Activated CD8-positive, alpha-beta memory T cell treated with anti-CD3 and anti-CD28 coated beads, Interleukin-2, amount 50 U/mL, for 24 hours (primary cell): ENCODE results near the gene HIGD2B.
"Not testable (repeated sequence)": the region's sequence is repeated elsewhere in the genome, so short reads cannot be mapped to it uniquely, and the experiment has no call there.

ENCODE experiments used
- DNase-seq: peaks from one replicate; pipeline ENCODE4 v3.0.0-alpha.2; 2020; ENCODE audit errors: extremely low read depth

HIGD2B gene

DNA sequence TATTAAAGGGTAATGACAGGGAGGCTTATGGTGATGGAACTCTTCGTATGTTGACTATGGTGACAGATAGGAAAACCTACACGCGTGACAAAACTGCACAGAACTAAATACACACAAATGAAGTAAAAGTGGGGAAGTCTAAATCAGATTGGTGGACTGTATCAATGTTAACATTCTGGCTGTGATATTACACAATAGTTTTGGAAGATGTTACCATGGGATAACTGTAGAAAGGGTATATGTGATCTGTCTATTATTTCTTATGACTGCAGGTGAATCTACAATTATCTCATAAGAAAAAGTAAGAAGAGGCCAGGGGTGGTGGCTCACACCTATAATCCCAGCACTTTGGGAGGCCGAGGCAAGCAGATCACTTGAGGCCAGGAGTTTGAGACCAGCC lies 9.1 kb downstream of the HIGD2B start:
- no peak for DNase-seq

DNA sequence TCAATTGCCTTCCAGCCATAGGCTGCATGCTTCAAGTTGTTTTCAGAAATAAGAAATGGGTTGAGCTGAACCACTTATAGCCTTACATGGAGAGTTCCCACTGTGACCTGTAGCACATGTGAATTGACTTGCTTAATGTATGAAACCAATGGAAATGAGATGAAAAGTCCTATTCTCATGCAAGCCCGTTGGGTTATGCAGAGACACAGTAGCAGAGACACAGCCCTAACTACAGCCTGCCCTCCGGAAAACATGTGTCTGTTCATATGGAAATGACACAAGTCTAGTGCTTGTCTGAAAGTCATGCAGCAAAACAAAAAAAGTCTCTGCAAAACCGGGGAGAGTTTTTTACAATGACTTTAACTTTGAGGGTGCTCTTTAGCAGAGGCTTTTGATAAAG lies 14.5 kb downstream of the HIGD2B start:
- DNase-seq, result no peak

DNA sequence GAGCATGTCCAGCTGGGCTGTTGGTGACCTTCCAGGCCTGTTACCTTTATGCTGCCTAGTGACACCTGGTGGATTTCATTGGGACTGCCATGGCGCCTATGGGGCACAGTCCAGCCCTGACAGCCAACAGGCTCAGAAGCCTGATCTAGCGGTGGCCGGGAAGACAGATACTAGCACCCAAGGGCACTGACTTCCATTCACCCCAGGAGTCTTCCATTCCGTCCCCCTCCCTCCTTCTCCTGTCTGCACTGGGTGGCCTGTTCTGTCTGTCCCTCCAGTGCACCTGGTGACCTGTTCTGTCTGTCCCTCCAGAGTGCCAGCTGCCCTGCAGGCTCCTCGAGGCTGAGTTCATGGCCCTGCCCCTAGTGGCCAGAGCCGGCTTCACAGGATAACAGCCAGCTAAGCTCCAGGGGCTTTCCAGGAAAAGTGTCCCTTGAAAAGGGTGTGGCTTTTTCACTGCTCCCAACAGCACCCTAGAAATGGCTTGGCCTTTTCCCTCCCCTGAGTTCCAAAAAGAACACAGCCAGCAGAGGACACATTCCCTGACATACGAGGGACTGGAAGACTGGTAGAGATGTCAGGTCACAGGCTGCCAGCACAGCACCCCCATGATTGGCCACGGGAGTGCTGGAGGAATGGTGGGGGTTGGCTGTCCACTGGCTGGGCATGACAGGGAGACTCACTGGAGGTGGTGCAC lies 15.2 kb downstream of the HIGD2B start:
- peak; percentile 24 for DNase-seq

DNA sequence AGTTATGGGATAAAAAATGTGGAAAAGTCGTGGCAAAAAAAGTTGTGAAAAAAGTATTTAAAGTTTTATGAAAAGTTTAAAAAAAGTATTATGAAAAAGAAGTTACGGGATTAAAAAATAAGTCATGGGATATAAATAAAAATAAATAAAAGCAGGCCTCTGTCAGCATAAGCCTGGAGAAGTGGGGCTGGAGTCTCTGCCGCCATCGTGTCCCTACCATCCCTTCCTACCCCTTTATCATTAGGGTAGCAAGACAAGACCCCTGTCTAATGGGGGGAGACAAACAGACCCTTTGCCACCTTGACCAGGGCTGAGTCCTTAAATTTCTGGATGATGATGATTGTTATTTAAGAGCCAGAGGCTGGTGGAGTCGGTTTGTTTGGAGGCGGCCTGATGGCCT lies 16.2 kb downstream of the HIGD2B start:
- not testable (repeated sequence) for DNase-seq

DNA sequence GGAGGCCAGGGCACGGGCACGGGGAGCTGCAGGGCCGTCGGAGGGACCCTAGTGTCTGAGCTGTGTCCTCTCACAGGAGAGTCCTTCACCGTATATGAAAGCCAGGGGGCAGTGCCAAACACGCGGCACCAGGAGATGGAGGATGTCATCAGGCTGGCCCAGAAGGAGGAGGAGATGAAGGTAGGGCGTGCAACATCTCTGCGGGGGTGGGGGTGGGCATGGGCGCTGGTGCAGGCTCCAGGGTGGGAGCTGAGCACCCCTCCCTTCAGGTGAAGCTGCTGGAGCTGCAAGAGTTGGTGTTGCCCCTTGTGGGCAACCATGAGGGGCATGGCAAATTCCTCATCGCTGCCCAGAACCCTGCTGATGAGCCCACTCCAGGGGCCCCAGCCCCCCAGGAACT lies 20.3 kb downstream of the HIGD2B start:
- not testable (repeated sequence) for DNase-seq

DNA sequence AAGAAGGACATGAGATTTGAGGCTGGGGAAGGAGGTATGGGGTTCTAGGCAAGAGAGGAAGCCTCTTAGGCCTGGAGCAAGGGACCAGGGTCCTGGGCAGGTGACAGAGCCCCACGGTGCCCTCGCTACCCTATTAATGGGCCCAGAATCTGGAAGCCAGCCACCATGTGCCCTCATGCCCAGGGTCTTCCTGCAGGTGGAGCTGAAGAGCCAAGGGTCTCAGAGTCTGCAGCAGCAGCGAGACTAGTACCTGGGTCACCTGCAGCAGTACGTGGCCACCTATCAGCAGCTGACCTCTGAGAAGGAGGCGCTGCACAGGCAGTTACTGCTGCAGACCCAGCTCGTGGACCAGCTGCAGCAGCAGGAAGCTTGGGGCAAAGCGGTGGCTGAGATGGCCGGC lies 22.1 kb downstream of the HIGD2B start:
- not testable (repeated sequence) for DNase-seq

DNA sequence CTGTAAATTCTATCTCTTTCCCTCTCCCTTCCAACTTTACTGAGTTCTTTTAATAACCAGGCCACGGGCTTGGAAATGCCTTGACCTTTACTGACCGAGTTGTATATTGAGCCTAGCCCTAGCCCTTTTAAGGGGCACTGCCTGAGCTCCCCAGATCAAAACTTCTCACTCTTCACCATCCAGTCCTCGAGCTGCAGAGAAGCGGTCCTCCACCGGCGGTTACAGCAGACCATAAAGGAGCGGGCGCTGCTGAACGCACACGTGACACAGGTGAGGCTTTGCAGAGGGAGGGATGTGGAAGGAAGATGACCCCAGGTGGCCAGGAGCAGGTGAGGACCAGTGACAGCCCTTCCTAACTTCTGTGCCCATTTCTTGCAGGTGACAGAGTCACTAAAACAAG lies 24.9 kb downstream of the HIGD2B start:
- DNase-seq, result not testable (repeated sequence)

DNA sequence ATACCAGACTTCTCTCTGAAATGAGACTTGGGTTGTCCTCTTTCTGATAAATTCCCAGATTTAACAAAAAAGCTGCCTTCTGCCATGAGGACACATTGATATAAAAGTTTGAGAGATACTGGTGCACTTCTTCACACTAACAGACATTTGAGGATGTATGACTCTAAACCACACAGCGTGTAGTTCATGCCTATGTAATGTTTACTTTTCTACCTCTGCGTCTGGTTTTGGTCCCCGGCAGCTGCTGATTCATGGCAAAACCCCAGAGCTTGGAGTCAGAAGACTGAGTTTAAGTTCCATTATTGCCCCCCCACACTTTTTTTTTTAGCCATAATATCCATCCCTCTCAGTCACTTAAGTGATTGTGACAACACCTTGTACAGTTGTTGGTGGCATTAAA lies 30.0 kb downstream of the HIGD2B start:
- DNase-seq, result not testable (repeated sequence)

DNA sequence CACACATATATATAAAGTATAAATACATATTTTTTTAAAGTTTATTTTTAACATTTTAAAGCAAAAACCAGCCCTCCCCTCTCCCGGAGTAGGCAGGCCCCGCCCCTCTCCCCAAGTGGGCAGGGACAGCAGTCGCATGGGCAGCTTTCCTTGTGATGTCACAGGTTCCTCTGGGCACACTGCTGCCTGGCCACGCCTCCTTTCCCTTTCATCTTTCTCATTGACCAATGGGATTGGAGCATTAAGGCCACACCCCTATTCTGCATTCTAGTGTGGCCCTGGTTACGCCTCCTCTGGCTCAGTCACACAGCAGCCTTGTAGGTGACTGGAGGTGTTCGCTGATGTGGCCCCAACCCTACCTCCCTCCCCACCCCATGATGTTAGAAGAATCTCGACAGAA lies 31.6 kb downstream of the HIGD2B start, which contains the start of gene GOLGA6B:
Gene GOLGA6B, plus strand, starts transcription at position 301 of the 400 bp plus-strand sequence. Its CDS starts 41 bp downstream, at position 342.
- not testable (repeated sequence) for DNase-seq

DNA sequence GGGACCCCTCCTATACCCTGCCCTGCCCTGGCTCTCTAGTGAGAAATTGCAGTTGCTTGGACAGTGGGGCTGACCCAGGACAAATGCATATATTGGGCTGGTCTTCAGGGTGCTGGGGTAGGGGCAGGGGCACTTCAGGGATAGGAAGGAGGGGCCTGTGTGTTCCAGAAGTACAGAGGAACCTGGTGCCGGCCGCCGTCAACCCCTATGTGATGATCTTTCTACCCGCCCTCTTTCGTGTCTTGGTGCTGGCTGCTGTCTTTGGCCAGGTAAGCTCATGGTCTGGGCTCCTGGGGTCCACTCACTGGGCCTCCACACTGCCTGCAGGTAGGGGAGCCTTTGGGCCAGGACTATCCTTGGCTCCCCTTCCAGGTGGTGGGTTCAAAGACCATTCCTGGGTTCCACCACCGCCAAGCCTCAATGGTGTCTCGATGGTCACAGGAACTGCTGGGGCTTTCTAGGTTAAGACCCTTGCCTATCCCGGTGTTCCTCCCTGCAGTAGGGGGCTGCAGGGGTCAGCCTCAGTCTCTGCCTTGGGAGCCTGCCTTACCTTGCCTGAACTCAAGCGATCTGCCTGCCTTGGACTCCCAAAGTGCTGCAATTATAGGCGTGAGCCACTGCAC lies 37.2 kb downstream of the HIGD2B start:
- not testable (repeated sequence) for DNase-seq

DNA sequence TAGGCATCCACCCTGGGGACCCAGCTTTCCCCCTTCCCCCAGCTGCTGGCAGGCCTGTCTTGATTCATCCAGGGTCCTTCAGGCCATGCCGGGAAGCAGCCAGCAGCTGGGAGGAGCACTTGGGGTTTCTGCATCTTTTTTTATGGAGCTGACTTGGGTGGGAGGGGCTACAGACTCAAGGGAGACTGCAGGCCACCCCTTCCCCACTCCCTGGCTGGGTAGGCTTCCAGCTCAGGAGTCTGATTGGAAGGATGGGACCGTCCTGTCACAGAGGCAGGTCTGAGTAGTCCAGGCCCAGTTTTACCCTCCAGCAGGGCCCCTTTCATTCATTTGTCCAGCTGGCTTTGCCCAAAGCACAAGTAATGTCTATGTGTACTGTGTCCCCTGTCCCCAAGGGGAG lies 43.7 kb downstream of the HIGD2B start:
- DNase-seq, result not testable (repeated sequence)

DNA sequence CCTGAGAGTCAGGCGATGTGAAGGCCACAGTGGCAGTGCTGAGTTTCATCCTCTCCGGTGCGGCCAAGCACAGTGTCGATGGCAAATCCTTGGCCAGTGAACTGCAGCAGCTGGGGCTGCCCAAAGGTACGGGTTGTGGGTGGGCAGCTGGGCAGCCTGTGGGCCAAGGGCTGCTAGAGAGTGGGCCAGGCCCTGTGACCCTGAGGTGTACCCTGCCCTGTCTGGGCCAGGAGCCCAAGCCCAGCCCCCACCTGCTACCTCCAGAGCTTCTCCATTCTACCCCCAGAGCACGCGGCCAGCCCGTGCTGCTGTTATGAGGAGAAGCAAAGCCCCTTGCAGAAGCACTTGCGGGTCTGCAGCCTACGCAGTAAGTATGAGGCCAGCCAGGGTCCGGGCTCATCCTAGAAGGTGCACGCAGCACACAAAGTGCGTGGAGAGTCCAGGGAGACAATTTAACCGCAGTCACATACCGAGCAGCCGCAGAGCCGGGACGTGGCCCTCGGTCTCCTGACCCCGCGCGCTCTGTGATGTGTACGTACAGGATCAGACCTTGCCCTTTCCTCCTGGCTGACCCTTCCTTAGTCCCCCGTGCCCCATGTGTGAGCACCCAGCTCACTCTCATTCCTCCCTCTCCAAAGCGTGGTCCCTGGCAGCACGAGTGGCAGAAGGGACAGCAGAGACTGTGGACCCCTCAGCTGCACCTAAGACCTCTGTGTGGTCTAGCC lies 46.1 kb downstream of the HIGD2B start:
- DNase-seq, result not testable (repeated sequence)

DNA sequence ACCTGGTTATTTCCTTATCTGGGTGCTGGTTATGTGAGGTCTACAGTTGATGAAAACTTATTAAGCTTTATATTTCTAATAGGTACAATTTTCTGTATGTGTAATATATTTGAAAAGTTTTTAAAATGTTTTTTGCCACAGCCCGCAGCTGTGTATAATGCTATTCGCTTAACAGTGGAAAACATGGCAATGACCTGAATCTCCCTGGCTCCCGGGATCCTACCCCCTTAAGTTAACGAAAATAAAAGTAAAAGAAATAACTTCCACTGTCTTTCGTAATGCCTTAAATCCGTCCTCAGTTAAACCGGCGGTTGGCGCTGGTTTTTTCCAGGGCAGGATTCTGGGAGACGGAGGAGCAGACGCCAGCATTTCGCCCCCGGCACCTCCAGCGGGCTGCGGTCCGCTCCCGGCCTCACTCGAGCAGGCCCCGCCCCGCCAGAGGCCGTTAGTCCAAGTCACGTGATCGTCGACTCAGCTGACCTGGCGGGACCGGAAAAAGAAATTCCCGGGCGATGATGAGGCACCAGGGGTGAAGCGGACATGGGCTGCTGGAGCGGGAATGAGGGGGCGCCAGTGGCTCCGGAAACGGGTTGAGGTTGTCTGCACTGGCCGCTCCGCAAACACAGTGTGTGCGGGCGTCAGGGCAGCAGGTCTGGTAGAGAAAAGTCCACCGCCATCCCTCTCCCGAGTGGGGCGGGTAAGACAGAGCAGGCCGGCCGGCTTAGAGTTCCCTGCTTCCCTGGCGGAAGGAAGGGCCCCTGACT lies 49.3 kb downstream of the HIGD2B start:
- peak; percentile 21 for DNase-seq

DNA sequence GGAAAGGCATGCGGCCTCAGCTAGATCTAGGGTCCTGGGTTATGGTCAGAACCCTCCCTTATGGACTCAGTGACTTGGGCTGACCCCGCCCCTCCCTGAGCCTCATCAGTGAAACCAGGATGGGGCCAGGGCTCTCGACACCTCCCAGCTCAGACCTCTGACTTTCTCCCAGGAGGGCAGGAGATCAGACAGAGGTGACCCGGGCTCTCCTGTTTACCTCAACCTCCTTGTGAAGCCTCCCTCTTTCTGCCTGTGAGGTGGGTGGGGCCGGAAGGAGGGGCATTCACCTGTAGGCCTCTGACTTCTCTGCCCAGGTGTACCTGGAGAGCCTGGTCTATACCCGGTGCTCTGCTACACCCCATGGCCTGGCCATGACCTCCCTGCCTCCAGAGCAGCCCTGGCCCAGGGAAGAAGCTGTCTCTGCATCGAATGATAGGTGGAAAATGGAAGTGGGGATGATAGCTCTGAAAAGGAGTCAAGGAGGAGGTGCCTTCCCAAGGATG lies 56.9 kb downstream of the HIGD2B start:
- DNase-seq, result not testable (repeated sequence)

DNA sequence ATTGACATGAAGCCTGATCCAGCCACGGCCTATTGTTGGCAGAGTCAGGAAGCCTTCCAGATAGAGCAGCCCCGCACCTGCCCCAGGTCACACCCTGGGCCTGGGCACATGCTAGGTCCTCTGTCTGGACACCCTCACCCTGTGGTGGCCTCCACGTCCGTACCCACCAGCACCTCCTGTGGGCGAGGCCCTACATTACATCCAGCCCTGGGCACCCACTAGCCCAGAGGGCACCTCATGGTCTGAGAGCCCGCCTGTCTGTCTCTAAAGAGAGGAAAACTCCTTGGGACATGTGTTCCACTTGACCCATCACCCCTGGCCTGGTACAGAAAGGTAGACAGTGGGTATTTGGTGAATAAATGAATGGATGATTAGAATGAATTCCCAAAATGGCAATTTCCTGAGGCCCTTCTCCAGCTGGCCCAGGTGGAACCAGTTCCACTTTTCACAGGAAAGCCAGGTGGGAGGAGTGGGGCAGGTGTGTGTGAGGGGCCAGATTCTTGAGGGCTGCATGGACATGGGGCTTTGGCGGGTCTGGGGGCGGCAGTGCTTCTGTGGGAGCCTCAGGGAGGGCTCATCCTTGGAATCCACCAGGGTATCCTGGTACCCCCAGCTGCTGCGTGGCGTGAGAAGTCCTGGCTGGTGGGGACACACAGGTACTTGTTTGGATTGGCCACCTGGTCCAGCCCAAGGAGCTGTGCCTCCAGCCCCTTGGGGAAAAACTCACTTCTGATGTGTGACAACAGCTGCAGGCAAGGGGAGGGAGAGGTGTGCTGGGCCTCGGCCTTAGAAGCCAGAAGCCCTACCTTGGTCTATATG lies 57.5 kb downstream of the HIGD2B start:
- not testable (repeated sequence) for DNase-seq

DNA sequence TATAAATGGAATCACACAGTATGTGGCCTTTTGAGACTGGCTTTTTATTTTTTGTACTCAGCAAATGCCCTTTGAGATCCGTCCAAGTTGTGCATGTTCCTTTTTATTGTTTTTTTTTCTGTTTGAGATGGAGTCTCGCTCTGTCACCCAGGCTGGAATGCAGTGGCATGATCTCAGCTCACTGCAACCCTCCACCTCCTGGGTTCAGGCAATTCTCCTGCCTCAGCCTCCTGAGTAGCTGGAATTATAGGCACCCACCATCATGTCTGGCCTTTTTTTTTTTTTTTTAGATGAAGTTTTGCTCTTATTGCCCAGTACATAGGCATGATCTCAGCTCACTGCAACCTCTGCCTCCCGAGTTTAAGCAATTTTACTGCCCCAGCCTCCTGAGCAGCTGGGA lies 59.8 kb downstream of the HIGD2B start:
- DNase-seq, result not testable (repeated sequence)
